Bronchial epithelial cell (primary cell): Measurements from ENCODE around the gene EXOC3L1. TPM values are rescaled to one million over a fixed set of nuclear protein-coding genes. Genes with fewer than 3 reads are reported as not detected.

Experiments used
- DNase-seq: peaks from one replicate; pipeline ENCODE4 v3.0.0-alpha.2; 2010; ENCODE audit warnings: low read depth
- FAIRE-seq: peaks from 2 replicates; lab custom pipeline; 2011; peaks lifted over from hg19 to GRCh38; lab: Jason Lieb, UNC
- H3K27me3 ChIP-seq: 2 replicates; pipeline ENCODE4 v1.5.1; 2011; ENCODE audit warnings: low read length; ENCODE audit not compliant: control insufficient read depth, insufficient read depth
- H3K36me3 ChIP-seq: 2 replicates; pipeline ENCODE4 v1.5.1; 2011; ENCODE audit warnings: low read length; ENCODE audit not compliant: control insufficient read depth, insufficient read depth
- H3K4me3 ChIP-seq: 2 replicates; pipeline ENCODE4 v1.5.1; 2011; ENCODE audit warnings: mild to moderate bottlenecking, low read depth, low read length, control low read depth
- CTCF ChIP-seq: IDR thresholded peaks from 2 replicates; pipeline ENCODE4 v1.5.1; 2011; ENCODE audit warnings: mild to moderate bottlenecking, moderate library complexity, low read length, control low read depth, inconsistent platforms; ENCODE audit not compliant: insufficient read depth, severe bottlenecking
- total RNA-seq: library from RNA; depleted of rRNA; stranded (reverse); fragments of >200 nt; gene quantifications from 2 replicates; pipeline ENCODE4 v1.2.1, GENCODE V29; 2014

EXOC3L1 gene
- total RNA-seq, 1 donor from 2014 or later = not detected

- Histone ChIP-seq H3K36me3 (no peaks in the 10 kb centered on the region), H3K4me3 (no peak overlapping the region), H3K27me3 (no peaks in the 10 kb centered on the region)
- TF ChIP-seq CTCF = no peak
- FAIRE-seq = peak; percentile 96
- DNase-seq = no peak
These were observed 21.7 kb upstream of the EXOC3L1 start for GRCh38 chr16:67211674-67212073.

GRCh38 chr16:67210069-67210937 is 20.4 kb upstream of the EXOC3L1 start:
- FAIRE-seq = no peak
- Histone ChIP-seq H3K4me3 (no peak overlapping the region), H3K36me3 (no peaks in the 10 kb centered on the region), H3K27me3 (no peaks in the 10 kb centered on the region)
- DNase-seq = no peak
- no peak for TF ChIP-seq CTCF

GRCh38 chr16:67209565-67209964 is 19.6 kb upstream of the EXOC3L1 start:
- TF ChIP-seq CTCF = no peak
- DNase-seq (no peak), FAIRE-seq (no peak)
- no peaks in the 10 kb centered on the region for H3K27me3 ChIP-seq
- H3K4me3 ChIP-seq = no peak overlapping the region
- no peaks in the 10 kb centered on the region for H3K36me3 ChIP-seq

GRCh38 chr16:67208154-67208896 is 18.4 kb upstream of the EXOC3L1 start:
- Histone ChIP-seq H3K36me3 (peaks cover 8% of the 10 kb centered on the region), H3K27me3 (no peaks in the 10 kb centered on the region), H3K4me3 (no peak overlapping the region)
- DNase-seq = no peak
- TF ChIP-seq CTCF = no peak
- no peak for FAIRE-seq

- no peak for TF ChIP-seq CTCF
- peaks cover 12% of the 10 kb centered on the region for H3K36me3 ChIP-seq
- DNase-seq (peak; percentile 61), FAIRE-seq (no peak)
- H3K27me3 ChIP-seq = no peaks in the 10 kb centered on the region
- H3K4me3 ChIP-seq = no peak overlapping the region
These were observed 17.5 kb upstream of the EXOC3L1 start for GRCh38 chr16:67207249-67208091.
